GM23248 (cell line): Measurements from ENCODE around the gene PDSS2. TPM values are rescaled to one million over a fixed set of nuclear protein-coding genes. Genes with fewer than 3 reads are reported as not detected.
A peak's percentile ranks its signal among the peaks of the same experiment; 100 is the strongest.

Experiments
- DNase-seq: peaks from one replicate; pipeline ENCODE4 v3.0.0-alpha.2; 2015
- H2AFZ ChIP-seq: fragments of 200-600 bp; sonication (generic); 2 replicates; pipeline ENCODE4 v1.6.1; 2016; ENCODE audit warnings: antibody characterized with exemption
- H3F3A ChIP-seq: fragments of 200-600 bp; sonication (generic); 2 replicates; pipeline ENCODE4 v1.6.1; 2016; ENCODE audit warnings: mild to moderate bottlenecking, antibody characterized with exemption, mixed run types; ENCODE audit not compliant: insufficient read depth
- H3K27ac ChIP-seq: fragments of 200-600 bp; sonication (generic); 2 replicates; pipeline ENCODE4 v1.5.1; 2016; ENCODE audit warnings: mild to moderate bottlenecking
- H3K27me3 ChIP-seq: fragments of 200-600 bp; sonication (generic); replicated peaks from 2 replicates; pipeline ENCODE4 v1.6.1; 2016; ENCODE audit warnings: mild to moderate bottlenecking; ENCODE audit not compliant: insufficient read depth
- H3K36me3 ChIP-seq: fragments of 200-600 bp; sonication (generic); 2 replicates; pipeline ENCODE4 v1.6.1; 2016; ENCODE audit warnings: low read depth, mild to moderate bottlenecking
- H3K4me1 ChIP-seq: fragments of 200-600 bp; sonication (generic); 2 replicates; pipeline ENCODE4 v1.6.1; 2016; ENCODE audit warnings: mild to moderate bottlenecking; ENCODE audit not compliant: insufficient read depth
- H3K4me2 ChIP-seq: fragments of 200-600 bp; sonication (generic); one replicate; pipeline ENCODE4 v1.6.1; 2016; ENCODE audit warnings: mild to moderate bottlenecking; ENCODE audit not compliant: unreplicated experiment
- H3K4me3 ChIP-seq: fragments of 200-600 bp; sonication (generic); 2 replicates; pipeline ENCODE4 v1.5.1; 2016; ENCODE audit warnings: mild to moderate bottlenecking
- H3K79me2 ChIP-seq: fragments of 200-600 bp; sonication (generic); 2 replicates; pipeline ENCODE4 v1.6.1; 2016; ENCODE audit warnings: mild to moderate bottlenecking; ENCODE audit not compliant: insufficient read depth
- H3K9ac ChIP-seq: fragments of 200-600 bp; sonication (generic); 2 replicates; pipeline ENCODE4 v1.6.1; 2016; ENCODE audit warnings: mild to moderate bottlenecking
- H3K9me2 ChIP-seq: fragments of 200-600 bp; sonication (generic); 2 replicates; pipeline ENCODE4 v1.6.1; 2016; ENCODE audit warnings: mixed run types, mild to moderate bottlenecking, moderate library complexity; ENCODE audit not compliant: insufficient read depth
- H3K9me3 ChIP-seq: fragments of 200-600 bp; sonication (generic); one replicate; pipeline ENCODE4 v1.6.1; 2017; ENCODE audit warnings: low read depth
- H4K20me1 ChIP-seq: fragments of 200-600 bp; sonication (generic); 2 replicates; pipeline ENCODE4 v1.6.0; 2016; ENCODE audit not compliant: insufficient read depth
- EZH2 ChIP-seq: fragments of 200-600 bp; sonication (generic); IDR thresholded peaks from 2 replicates; pipeline ENCODE4 v1.6.1; 2018; ENCODE audit warnings: antibody characterized with exemption, mild to moderate bottlenecking; ENCODE audit not compliant: insufficient read depth, poor library complexity, severe bottlenecking
- EZH2phosphoT487 ChIP-seq: fragments of 200-600 bp; sonication (generic); IDR thresholded peaks from 2 replicates; pipeline ENCODE4 v1.6.1; 2018; ENCODE audit warnings: antibody characterized with exemption, moderate library complexity, mild to moderate bottlenecking, low read depth; ENCODE audit not compliant: insufficient read depth
- WGBS, 2 experiments: methylation state at CpG; one replicate each; pipeline ENCODE4 v1.1.6; 2015 to 2017; ENCODE audit warnings: low lambda C conversion rate in 2 of 2, low coverage in 1 of 2; ENCODE audit errors: missing lambda C conversion rate in 2 of 2; 5-methylcytosine and 5-hydroxymethylcytosine counted together
- in situ Hi-C: fragments of 300-500 bp; cut with MboI; formaldehyde crosslinking; loops from 2 replicates; pipeline ENCODE4 v1.15.0; 2020
- polyA plus RNA-seq: library from polyadenylated mRNA; unstranded; fragments of >200 nt; fragmentation: Nextera tagmentation; extraction: Ambion mirVana; gene quantifications from 2 replicates; pipeline ENCODE4 v1.2.1, GENCODE V29; 2016
- total RNA-seq: library from RNA; depleted of rRNA; stranded (reverse); fragments of >200 nt; shearing (Covaris generic); gene quantifications from 2 replicates; pipeline ENCODE4 v1.2.3, GENCODE V29; 2014

The PDSS2 gene
- total and polyA plus RNA-seq, 2 experiments from 2014 or later, result 9.9 to 10.3 TPM

DNA sequence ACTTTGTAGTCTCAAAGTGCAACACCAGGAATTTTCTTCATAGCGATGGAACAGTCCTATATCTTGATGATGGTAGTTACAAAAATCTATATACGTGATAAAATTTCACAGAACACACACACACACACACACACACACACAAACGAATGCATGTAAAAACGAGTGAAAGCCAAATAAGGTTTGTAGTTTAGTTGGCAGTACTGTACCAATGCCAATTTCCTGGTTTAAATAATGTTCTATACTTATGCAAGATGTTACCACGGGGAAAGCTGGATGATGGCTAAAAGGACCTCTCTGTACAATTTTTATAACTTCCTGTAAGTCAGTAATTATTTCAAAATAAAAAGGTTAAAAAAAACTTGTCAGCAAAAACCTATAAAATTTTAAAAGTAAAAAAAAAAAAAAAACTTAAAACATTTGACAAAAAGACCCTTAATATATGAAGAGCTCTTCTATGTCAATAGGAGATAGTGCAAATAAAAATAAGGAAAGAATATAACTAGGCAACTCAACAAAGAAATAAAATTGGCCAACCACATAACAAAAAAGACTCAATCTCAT, 37.6 kb downstream of the PDSS2 start:
- peaks cover 5% of the 10 kb centered on the region; the same call in 1 of the 2 replicates for H3K4me1 ChIP-seq
- H3F3A ChIP-seq, result no peaks in the 10 kb centered on the region; the same call in 1 of the 2 replicates
- DNase-seq, result no peak
- no peaks in the 10 kb centered on the region for H3K36me3 ChIP-seq
- 69 to 70% methylated on average over 5 of the region's 5 CpGs for WGBS, 2 experiments
- no peaks in the 10 kb centered on the region for H3K9me2 ChIP-seq
- H3K27ac ChIP-seq, result no peak overlapping the region
- no peak overlapping the region for H2AFZ ChIP-seq
- no peaks in the 10 kb centered on the region for H4K20me1 ChIP-seq
- TF ChIP-seq EZH2 (no peak), EZH2phosphoT487 (no peak)
- in situ Hi-C loops, result no loop called here
- H3K4me2 ChIP-seq, result no peak overlapping the region
- peaks cover 3% of the 10 kb centered on the region for H3K9me3 ChIP-seq
- H3K4me3 ChIP-seq, result no peak overlapping the region
- H3K9ac ChIP-seq, result no peak overlapping the region
- no peaks in the 10 kb centered on the region for H3K27me3 ChIP-seq
- H3K79me2 ChIP-seq, result peaks cover 48% of the 10 kb centered on the region

- DNase-seq, result peak; percentile 9
- TF ChIP-seq EZH2phosphoT487 (no peak), EZH2 (no peak)
Measured at GRCh38 chr6:107419733-107420132, 39.6 kb downstream of the PDSS2 start.

DNA sequence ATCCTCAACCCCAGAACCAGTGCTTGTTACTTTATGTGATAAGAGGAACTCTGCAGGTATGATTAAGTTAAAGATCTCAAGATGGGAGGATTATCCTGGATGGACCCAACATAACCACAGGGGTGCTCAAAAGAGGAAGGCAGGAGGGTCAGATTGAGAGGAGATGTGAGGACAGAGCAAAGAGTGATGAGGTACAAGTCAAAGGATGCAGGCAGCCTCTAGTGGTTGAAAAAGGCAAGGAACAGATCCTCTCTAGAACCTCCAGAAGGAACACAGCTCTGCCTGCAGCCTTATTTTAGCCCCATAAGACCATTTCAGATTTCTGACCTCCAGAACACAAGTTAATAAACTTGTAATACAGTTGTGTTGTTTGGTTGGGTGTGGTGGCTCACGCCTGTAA, 41.2 kb downstream of the PDSS2 start:
- H3F3A ChIP-seq, result no peaks in the 10 kb centered on the region
- H3K9me3 ChIP-seq, result no peaks in the 10 kb centered on the region
- in situ Hi-C loops, result no loop called here
- H3K9me2 ChIP-seq, result no peaks in the 10 kb centered on the region
- 97 to 100% methylated on average over 1 of the region's 1 CpG for WGBS, 2 experiments
- DNase-seq, result peak; percentile 27
- H2AFZ ChIP-seq, result no peak overlapping the region
- no peaks in the 10 kb centered on the region for H3K27me3 ChIP-seq
- no peak overlapping the region for H3K27ac ChIP-seq
- H3K36me3 ChIP-seq, result no peaks in the 10 kb centered on the region
- no peak overlapping the region for H3K9ac ChIP-seq
- TF ChIP-seq EZH2 (no peak), EZH2phosphoT487 (no peak)
- H3K4me1 ChIP-seq, result peaks cover 4% of the 10 kb centered on the region; the same call in 1 of the 2 replicates
- no peak overlapping the region for H3K4me3 ChIP-seq
- H3K4me2 ChIP-seq, result no peak overlapping the region
- H4K20me1 ChIP-seq, result no peaks in the 10 kb centered on the region
- peaks cover 54% of the 10 kb centered on the region for H3K79me2 ChIP-seq

More at GRCh38 chr6:107419733-107420132, 39.6 kb downstream of the PDSS2 start:
- Histone ChIP-seq H3K27me3 (no peaks in the 10 kb centered on the region), H3K9me2 (no peaks in the 10 kb centered on the region), H3K27ac (no peak overlapping the region), H3K4me3 (no peak overlapping the region), H3K4me1 (peaks cover 5% of the 10 kb centered on the region; the same call in 1 of the 2 replicates), H3K36me3 (no peaks in the 10 kb centered on the region), H3F3A (no peaks in the 10 kb centered on the region; the same call in 1 of the 2 replicates), H4K20me1 (no peaks in the 10 kb centered on the region), H3K9me3 (no peaks in the 10 kb centered on the region), H3K79me2 (peaks cover 53% of the 10 kb centered on the region), H3K4me2 (no peak overlapping the region), H2AFZ (no peak overlapping the region), H3K9ac (no peak overlapping the region)
- WGBS, 2 experiments, result 52 to 59% methylated on average over 2 of the region's 2 CpGs
- in situ Hi-C loops, result no loop called here

DNA sequence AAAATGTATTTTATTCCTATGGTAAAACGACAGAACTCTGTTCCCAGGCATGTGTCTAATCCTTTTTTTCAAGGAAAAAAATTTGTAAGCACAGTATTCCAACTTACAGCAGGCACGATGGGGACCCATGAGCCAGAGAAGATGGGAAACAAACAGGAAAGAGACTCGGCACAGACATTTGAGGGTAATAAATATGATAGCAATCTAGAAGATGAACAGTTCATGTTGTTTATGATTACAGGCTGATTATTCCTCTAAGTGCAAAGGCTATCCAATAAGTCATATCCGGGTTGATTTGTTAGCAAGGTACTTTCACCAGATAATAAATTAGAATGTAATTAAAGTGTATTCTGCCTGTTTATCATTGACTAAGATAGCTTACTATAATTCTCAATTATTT, 43.2 kb downstream of the PDSS2 start:
- H2AFZ ChIP-seq, result no peak overlapping the region
- no peak overlapping the region for H3K4me2 ChIP-seq
- no peak for DNase-seq
- no peaks in the 10 kb centered on the region for H3K27me3 ChIP-seq
- no peaks in the 10 kb centered on the region for H4K20me1 ChIP-seq
- H3F3A ChIP-seq, result no peaks in the 10 kb centered on the region
- TF ChIP-seq EZH2, result no peak
- no peak for TF ChIP-seq EZH2phosphoT487
- in situ Hi-C loops, result no loop called here
- no peaks in the 10 kb centered on the region for H3K36me3 ChIP-seq
- H3K9me2 ChIP-seq, result no peaks in the 10 kb centered on the region
- peaks cover 42% of the 10 kb centered on the region for H3K79me2 ChIP-seq
- no peak overlapping the region for H3K27ac ChIP-seq
- H3K9me3 ChIP-seq, result no peaks in the 10 kb centered on the region
- peaks cover 4% of the 10 kb centered on the region; the same call in 1 of the 2 replicates for H3K4me1 ChIP-seq
- H3K9ac ChIP-seq, result no peak overlapping the region
- 56 to 60% methylated on average over 4 of the region's 4 CpGs for WGBS, 2 experiments
- H3K4me3 ChIP-seq, result no peak overlapping the region
